ENCODE data around the gene RHEB. TPM values are rescaled to one million over a fixed set of nuclear protein-coding genes. Genes with fewer than 3 reads are reported as not detected.

RHEB gene
- total and polyA plus RNA-seq, 2 experiments from 2014 or later: 111 to 135 TPM

DNA sequence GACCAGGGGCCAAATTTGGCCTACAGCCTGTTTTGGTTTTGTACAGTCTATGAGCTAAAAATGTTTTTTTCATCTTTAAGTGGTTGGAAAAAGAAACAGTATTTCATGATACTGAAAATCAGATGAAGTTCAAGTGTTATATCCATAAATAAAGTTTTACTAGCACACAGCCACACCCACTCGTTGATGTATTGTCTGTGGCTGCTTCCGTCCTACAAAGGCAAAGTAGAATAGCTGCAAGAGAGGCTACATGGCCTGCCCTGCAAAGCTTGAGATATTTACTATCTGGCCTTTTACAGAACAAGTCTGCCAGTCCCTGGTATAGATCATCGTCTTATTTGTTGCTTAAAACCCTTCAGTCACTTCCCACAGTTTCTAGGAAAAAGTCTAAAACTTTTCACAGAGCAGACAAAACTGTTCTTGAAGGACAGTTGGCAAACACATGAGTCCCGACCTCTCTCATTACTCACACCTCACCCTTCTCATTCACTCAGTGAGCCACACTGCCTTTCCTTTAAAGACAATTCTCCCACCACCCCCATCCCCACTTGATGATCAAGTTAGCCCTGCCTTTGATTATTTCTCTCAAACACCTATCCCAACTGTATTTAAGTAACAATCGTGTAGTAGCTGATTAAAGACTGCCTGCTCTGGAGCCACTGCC, 9.9 kb downstream of the RHEB start:
- no peak for DNase-seq (ENCODE audit: low spot score)
- H3K79me2 ChIP-seq: peaks cover 100% of the 10 kb centered on the region
- no peaks in the 10 kb centered on the region for H3K9me3 ChIP-seq (ENCODE audit: low read depth)
- no peak overlapping the region for H3K4me2 ChIP-seq
- no peak overlapping the region for H3K27ac ChIP-seq
- no peaks in the 10 kb centered on the region for H3K36me3 ChIP-seq (replicated peaks; ENCODE audit: insufficient read depth, low read depth)
- H2AFZ ChIP-seq: no peak overlapping the region
- 84% methylated on average over 5 of the region's 5 CpGs for WGBS (ENCODE audit: low lambda C conversion rate, missing lambda C conversion rate)
- H3K9me2 ChIP-seq (replicated peaks; ENCODE audit: insufficient read depth): no peaks in the 10 kb centered on the region
- no peaks in the 10 kb centered on the region for H3K4me1 ChIP-seq (ENCODE audit: insufficient read depth)
- no peaks in the 10 kb centered on the region for H3K27me3 ChIP-seq
- H4K20me1 ChIP-seq (ENCODE audit: insufficient read depth, poor library complexity, severe bottlenecking): peaks cover 99% of the 10 kb centered on the region
- no peak for TF ChIP-seq EZH2phosphoT487 (IDR thresholded peaks at IDR 0.05; ENCODE audit: low read depth, severe bottlenecking, unreplicated experiment)
- TF ChIP-seq, protein P1, sequence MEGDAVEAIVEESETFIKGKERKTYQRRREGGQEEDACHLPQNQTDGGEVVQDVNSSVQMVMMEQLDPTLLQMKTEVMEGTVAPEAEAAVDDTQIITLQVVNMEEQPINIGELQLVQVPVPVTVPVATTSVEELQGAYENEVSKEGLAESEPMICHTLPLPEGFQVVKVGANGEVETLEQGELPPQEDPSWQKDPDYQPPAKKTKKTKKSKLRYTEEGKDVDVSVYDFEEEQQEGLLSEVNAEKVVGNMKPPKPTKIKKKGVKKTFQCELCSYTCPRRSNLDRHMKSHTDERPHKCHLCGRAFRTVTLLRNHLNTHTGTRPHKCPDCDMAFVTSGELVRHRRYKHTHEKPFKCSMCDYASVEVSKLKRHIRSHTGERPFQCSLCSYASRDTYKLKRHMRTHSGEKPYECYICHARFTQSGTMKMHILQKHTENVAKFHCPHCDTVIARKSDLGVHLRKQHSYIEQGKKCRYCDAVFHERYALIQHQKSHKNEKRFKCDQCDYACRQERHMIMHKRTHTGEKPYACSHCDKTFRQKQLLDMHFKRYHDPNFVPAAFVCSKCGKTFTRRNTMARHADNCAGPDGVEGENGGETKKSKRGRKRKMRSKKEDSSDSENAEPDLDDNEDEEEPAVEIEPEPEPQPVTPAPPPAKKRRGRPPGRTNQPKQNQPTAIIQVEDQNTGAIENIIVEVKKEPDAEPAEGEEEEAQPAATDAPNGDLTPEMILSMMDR (IDR thresholded peaks at IDR 0.05; ENCODE audit: poor library complexity): no peak
- TF ChIP-seq EZH2 (IDR thresholded peaks at IDR 0.05; ENCODE audit: borderline replicate concordance): no peak
- H3K4me3 ChIP-seq: no peak overlapping the region

DNA sequence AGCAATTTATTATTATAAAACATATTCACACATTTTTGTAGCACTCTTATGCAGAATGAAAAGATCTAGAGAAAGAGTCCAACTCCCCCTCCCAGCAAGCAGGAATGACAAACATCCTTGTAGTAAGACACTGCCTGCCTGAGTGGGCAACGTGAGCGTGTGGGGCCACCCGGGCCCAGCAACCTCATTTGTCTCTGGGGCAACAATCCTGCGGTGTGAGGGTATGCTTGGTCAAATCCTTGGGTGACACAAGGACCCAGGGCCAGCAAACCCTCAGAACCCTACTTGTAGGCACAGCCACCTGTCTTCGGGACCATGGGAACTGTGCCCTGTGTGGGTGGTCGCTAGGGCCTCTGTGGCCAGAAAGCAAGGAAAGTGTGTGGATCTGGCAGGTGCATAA, 10.7 kb downstream of the RHEB start:
- Histone ChIP-seq H3K9me2 (replicated peaks; ENCODE audit: insufficient read depth) (no peaks in the 10 kb centered on the region), H3K4me3 (no peak overlapping the region), H3K4me2 (no peak overlapping the region), H3K79me2 (peaks cover 100% of the 10 kb centered on the region), H3K36me3 (replicated peaks; ENCODE audit: insufficient read depth, low read depth) (no peaks in the 10 kb centered on the region), H3K27me3 (no peaks in the 10 kb centered on the region), H3K4me1 (ENCODE audit: insufficient read depth) (no peaks in the 10 kb centered on the region), H3K9me3 (ENCODE audit: low read depth) (no peaks in the 10 kb centered on the region), H2AFZ (no peak overlapping the region), H4K20me1 (ENCODE audit: insufficient read depth, poor library complexity, severe bottlenecking) (peaks cover 99% of the 10 kb centered on the region), H3K27ac (no peak overlapping the region)
- WGBS (ENCODE audit: low lambda C conversion rate, missing lambda C conversion rate): 86% methylated on average over 6 of the region's 6 CpGs
- DNase-seq (ENCODE audit: low spot score): no peak
- TF ChIP-seq EZH2phosphoT487 (IDR thresholded peaks at IDR 0.05; ENCODE audit: low read depth, severe bottlenecking, unreplicated experiment) (no peak), EZH2 (IDR thresholded peaks at IDR 0.05; ENCODE audit: borderline replicate concordance) (no peak)
- TF ChIP-seq, protein P1 (IDR thresholded peaks at IDR 0.05; ENCODE audit: poor library complexity): no peak

DNA sequence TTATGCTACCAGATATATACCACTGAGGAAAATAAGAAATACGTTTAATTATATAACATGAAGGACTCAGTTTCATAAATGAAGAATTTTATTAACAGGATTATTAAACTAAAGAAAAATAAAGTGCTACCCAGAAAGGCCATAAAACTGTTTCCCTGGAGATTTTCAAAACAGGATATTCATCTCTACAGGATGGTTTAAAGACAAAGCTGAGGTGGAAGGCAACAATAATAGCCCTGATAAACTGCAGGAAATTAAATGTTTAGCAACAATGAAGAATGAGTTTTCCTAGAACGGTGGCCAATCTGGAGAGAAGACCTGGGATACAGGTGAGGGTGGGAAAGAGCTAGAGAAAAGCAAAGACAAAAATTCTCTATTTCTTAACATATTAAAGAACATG, 11.9 kb downstream of the RHEB start:
- H3K4me1 ChIP-seq (ENCODE audit: insufficient read depth): no peaks in the 10 kb centered on the region
- DNase-seq (ENCODE audit: low spot score): no peak
- WGBS (ENCODE audit: low lambda C conversion rate, missing lambda C conversion rate): 75% methylated on average over 2 of the region's 2 CpGs

More for the DNA sequence above, 11.9 kb downstream of the RHEB start:
- H3K27me3 ChIP-seq: no peaks in the 10 kb centered on the region
- peaks cover 95% of the 10 kb centered on the region for H4K20me1 ChIP-seq (ENCODE audit: insufficient read depth, poor library complexity, severe bottlenecking)
- H3K9me2 ChIP-seq (replicated peaks; ENCODE audit: insufficient read depth): no peaks in the 10 kb centered on the region
- no peaks in the 10 kb centered on the region for H3K36me3 ChIP-seq (replicated peaks; ENCODE audit: insufficient read depth, low read depth)
- H3K9me3 ChIP-seq (ENCODE audit: low read depth): no peaks in the 10 kb centered on the region
- no peak overlapping the region for H2AFZ ChIP-seq
- no peak overlapping the region for H3K27ac ChIP-seq
- H3K4me3 ChIP-seq: no peak overlapping the region
- TF ChIP-seq, protein P1 (IDR thresholded peaks at IDR 0.05; ENCODE audit: poor library complexity): no peak
- TF ChIP-seq EZH2phosphoT487 (IDR thresholded peaks at IDR 0.05; ENCODE audit: low read depth, severe bottlenecking, unreplicated experiment) (no peak), EZH2 (IDR thresholded peaks at IDR 0.05; ENCODE audit: borderline replicate concordance) (no peak)
- H3K4me2 ChIP-seq: no peak overlapping the region
- H3K79me2 ChIP-seq: peaks cover 100% of the 10 kb centered on the region

All from hepatocyte (in vitro differentiated cells).